Tongue (tissue), 2 donors: ENCODE data around the gene CDH23. TPM values are rescaled to one million over a fixed set of nuclear protein-coding genes. Genes with fewer than 3 reads are reported as not detected.

Experiments used
- DNase-seq: peaks from one replicate; pipeline ENCODE4 v3.0.0-alpha.2; 2015
- total RNA-seq: library from RNA; depleted of rRNA; stranded (reverse); fragments of >200 nt; gene quantifications from one replicate; pipeline ENCODE4 v1.2.3, GENCODE V29; 2014

The CDH23 gene
- total RNA-seq, 1 donor from 2014 or later: 12.2 TPM

DNA sequence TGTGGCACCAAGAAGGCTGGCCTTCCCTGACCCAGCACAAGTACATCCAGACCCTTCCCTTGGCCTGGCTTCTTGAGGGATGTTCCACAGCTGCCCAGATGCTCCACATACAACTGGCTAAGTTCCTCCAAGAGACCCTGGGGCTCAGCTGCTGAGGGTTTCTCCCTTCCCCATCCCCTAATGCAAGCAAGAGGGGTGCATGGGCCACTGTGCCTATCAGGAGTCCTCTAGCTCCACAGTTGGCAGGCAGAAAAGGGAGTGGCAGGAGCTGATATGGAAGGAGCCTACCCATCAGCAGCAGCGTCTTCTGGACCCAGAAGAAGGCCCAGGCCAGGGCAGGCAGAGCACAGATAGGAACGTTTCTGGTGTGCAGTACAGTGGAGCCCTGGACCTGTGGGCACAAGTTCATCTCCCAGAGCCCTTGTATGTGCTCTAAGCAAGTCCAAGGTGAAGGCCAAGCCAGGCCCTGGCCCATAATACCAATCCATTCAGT is 350.4 kb downstream of the CDH23 start:
- DNase-seq: peak; percentile 11

DNA sequence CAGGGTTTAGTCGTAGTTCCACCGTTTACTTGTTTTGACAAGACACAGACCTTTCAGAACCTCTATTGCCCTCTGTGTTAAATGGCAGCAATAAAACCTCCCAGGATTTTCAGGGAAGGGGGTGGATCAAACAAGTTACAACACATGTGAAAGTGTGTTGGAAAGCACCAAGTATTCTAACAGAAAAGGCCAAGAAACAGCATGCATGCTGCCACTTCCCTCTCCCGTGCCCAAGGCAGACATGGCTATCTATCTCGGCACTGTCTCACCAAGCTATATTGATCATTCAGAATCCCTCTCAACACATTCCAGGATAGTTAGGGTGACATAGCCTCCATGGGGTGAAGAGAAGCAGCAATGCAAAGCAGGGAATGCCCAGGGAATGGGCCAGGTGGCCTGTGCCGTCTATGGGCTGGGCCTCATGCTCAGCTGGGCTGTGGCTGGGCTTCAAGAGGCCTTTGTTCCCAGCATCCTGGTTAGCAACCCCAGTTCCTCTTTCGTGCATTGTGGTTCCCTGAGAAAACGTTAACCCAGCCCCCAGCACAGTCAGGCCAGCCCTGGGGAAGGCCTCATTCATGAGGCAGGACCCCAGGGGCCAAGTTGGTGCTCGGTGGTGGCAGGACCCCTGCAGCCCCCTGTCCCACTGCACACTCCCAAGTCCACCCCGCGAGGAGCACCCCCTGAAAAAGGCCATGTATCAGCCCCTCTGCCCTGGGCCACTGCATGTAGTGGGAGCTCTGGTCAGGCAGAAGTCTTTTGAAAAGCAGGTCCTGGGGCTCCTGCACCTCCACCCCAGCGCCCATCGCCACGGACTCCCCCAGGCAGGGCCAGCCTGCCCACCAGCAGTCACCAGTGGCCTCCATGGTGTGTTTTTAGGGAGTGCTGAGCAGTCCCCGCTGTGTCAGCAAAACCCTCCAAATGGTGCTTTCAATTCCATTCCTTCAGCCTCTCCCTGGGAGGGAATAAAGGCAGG is 351.1 kb downstream of the CDH23 start:
- DNase-seq: no peak

DNA sequence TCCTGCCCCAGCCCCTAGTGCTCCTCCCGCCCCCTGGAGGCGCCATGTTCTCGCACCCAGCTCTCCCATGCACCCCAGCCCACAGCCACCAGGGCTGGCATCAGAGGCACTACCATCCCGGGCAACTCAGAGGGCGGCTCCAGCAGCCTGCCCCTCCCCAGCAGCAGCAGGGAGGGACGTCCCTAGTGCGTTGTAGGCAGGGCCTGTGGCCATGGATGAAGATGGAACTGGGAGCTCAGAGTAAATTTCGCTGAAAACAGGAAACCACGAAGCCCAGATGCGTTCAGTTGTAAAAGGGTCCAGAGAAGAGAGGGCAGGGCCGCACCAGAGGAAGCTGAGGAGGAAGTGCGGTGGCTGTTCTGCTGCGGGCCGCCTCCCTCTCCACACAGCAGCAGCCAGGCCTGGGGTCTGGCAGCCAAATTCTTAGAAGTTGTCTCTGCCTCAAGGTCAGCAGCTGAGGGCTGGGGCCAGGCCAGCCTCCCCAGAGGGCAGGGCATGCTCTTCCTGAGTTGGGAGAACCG is 352.0 kb downstream of the CDH23 start:
- DNase-seq: peak; percentile 26

DNA sequence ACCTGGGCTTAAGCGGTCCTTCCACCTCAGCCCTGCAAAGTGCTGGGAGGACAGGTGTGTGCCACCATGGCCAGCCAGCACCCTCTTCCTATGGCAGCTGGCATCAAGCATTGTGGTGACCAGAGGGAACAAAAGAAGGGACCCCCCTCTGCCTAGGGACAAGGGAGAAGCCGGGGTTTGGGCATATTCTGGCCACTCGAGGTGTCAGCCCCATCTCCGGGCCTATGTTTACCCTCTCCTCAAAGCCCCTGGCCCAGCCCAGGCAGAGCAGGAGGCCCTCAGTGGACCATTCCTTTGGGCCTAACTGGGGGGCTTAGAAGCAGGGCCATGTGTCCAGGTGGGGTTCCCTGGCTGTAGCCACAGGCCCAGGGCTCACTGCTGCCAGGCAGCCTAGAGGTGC is 352.7 kb downstream of the CDH23 start:
- no peak for DNase-seq

DNA sequence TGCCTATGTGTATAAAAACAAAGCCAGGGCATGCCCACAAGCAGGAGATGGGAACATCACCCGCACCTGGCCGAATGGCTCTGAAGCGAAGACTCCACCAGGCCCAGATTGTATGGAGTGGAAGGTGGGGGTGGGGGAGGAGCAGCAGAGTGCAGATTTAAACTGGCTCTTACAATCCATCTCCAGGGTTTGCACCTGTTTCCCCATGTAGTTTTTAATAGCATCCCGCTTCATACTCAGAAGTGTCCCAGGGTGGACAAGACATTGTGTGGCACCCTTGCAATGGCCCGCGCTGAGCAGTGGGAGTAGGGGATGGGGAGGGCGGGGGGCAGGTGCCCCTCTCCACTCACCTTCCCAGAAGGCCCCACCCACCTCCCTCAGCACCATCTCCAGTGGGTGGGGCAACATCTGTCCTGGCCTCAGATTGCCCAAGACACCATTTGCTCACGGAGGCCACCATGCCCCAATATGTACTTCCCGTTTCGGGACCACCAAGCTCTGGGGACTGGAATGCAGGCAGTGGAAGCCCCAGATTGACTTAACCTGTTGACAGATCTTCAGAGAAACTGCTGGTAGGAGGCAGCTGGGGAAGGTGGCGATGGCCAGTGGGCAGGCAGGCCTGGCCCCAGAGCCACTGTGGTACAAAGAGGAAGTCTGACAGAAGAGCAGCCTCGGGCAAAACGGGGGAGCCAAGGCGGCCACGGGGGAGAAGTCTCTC is 353.6 kb downstream of the CDH23 start:
- peak; percentile 35 for DNase-seq

DNA sequence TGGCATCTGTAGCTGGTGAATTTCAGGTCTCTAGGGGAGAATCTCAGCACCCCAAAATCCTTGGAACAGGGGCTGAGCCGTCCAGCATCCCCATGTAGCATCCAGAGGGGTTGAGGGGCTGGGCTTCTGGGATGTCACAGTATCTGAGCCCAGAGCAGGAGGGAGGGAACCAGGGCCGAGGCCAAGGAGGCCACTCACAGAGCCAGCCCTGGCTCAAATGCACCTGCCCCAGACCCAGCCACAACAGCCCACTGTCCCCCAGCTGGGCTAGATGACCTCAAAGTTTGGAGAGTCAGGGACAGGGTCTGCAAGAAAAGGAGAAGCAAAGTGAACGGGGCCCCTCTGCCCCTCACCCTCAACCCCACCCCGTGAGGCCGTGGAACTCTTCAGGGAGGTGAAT is 354.3 kb downstream of the CDH23 start:
- no peak for DNase-seq

DNA sequence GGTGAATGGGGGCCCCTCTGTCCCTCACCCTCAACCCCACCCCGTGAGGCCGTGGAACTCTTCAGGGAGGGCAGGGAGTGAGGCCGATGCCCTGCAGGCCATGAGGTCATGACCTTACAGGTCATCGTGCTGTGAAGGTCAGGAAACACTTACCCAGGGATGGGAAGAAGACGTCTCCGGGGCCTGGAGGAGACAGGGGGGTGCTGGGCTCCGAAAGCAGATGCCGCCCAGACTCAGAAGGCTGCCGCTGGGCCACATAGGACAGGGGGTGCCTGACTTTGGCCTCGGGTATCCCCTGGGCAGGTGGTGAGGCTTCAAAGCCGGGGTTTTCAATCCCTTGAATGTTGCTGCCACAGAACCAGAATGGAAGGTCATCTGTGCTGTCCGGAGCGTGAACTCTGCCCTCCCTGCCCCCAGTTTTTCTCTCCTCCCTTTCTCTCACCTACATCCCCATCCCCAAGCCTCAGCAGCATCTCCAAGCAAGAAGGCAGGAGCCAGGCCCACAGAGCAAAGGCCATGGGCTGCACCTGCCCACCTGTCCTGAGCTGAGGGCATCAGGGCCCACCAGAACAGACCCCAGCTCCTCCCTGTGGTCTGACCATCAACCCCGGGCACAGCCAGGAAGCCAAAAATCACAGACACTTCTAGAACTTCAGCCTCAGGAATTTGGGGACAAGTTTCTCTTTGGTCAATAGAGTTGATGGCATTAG is 354.9 kb downstream of the CDH23 start:
- DNase-seq: no peak

DNA sequence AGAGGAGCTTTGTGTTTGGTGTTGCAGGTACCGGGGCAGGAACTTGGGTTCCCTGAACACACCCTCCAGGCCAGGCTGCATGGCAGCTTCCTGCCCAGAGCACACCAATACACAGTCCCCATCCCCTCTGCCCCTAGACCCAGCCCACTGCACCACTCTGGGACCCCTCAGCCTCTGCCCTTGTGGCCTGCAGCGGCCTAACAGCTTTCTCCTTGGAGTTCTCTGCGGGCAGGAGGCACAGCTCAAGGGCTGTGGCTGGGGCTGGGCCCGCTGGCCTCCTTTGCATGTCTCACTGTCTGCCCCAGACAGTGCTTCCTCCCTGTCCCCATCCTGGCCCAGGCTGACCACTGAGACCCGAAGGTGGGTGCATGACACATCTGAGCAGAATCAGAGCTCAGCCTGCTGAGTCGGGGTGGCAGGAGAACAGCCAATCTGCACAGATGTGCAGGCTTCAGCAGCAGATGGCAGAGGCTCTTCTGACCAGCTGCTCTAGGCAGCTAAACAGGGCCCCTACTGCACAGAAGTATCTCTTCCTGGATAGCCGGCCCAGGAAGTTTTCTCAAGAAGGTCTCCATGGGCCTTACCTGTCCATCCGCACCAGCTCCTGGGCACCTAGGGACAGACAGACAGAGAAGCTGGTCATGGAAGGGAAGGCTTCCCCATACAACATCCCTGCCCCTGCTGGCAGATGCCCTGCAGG is 355.8 kb downstream of the CDH23 start:
- peak; percentile 57 for DNase-seq

DNA sequence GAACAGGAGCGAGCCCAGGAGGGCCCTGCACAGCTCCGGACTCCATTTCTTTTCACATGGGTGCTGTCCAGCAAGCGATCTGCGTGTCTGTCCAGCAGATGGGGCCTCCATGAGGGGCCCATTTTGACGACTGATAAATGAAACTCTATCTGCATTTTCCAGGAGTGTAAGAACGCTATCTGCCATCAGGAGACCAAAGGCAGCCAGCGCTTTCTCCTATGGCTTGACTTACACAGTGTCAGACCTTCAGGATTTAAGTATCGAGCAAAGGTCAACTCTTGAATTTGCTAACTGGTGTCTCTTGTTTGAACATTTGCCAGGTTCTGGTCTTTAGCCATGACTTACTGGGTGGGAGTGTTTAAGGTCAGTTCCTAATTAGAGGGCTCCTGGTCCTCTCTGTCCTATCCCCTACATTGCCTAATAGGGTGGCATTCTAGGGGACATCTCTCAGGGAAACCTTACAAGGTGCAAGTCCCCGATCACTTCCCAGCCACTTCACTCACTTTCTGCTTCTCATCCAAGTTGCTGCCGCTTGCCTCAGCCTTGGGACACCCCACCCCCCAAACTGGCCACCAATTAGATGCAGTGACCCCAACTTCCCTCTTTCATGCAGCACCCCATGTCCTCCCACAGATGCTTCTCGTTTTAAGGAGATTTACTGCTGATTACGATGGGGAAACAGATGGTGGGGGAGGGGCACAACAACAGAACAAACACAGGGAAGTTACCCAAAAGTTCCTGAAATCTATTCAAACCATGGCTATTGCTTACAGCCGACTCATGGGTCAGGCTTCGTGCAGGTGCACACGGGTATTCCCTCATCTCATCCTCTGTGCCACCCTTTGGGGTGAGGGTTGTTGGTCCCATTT is 356.6 kb downstream of the CDH23 start:
- DNase-seq: peak; percentile 27

DNA sequence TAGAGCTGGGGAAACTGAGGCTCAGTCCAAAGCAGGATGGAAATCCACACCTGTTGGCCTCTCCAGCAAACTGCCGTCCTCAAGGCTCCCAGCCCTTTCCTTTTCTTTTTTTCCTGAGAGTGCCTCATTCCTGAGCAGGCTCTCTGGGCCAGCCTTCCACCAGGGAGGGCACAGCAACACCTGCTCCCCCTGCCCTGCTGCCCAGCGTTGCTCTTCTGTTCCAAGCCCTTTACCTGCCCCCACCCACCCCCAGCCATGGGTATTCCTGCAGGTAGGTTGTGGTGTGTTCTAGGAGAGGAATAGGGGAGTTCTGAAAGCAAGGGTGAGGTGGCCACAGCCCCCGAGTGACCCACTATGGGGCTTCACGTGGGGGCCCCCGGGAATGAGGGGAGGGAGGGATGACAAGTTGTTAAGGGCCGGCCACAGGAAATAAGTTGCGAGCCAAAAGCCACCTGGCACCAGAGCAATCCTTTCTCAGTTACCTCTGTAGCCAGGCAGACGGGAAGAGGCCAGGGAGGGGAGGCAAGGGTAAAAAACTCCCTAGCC is 357.3 kb downstream of the CDH23 start:
- DNase-seq: no peak

DNA sequence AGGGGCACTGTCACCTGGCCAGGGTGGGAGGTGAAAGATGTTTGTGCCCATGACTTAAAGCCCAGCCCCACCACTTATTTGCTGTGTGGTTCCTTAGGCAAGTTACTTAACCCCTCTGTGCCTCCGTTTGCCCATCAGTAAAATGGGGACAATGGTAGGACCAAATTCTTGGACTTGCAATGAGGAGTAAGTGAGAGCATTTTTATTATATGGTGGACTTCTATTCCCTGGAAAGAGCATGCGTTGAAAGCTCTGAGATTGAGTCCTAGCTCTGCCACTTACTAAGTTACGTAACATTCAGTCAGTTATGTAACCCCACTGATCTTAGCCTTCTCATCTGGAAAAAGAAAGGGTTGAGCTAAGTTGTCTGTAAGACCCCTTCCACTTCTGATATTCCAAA is 357.8 kb downstream of the CDH23 start:
- DNase-seq: no peak

DNA sequence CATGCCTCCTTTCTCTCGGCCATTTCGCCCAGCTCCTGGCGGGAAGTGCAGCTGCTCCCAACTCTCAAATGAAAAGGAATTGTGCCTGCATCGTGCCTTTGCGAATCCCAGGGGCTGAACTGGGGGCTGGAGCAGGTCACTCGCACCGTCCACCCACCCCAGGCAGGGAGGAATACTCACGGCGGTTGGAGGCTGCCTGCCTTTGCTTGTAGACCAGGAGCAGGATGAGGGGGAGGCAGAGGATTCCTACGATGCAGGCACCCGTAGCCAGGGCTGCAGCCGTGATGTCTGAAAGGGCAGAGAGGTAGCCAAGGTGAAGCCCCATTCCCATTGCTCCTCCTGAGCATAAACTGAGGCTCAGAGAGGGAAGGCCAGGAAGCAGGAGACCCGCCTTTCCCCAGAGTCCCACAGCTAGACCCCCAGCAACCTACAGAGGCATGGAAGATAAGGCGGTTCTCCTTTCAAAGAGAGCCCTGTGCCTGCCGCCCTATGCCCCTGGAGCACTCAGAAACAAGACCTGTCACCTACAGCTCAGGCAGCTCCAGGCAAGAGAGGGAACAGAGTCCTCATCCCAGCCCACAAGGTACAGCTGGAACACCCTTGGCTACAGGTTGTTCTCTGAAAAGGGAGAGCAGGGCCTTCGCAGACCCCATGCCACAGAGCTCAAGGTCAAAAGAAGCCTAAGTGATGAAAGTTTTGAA is 358.6 kb downstream of the CDH23 start:
- DNase-seq: no peak

DNA sequence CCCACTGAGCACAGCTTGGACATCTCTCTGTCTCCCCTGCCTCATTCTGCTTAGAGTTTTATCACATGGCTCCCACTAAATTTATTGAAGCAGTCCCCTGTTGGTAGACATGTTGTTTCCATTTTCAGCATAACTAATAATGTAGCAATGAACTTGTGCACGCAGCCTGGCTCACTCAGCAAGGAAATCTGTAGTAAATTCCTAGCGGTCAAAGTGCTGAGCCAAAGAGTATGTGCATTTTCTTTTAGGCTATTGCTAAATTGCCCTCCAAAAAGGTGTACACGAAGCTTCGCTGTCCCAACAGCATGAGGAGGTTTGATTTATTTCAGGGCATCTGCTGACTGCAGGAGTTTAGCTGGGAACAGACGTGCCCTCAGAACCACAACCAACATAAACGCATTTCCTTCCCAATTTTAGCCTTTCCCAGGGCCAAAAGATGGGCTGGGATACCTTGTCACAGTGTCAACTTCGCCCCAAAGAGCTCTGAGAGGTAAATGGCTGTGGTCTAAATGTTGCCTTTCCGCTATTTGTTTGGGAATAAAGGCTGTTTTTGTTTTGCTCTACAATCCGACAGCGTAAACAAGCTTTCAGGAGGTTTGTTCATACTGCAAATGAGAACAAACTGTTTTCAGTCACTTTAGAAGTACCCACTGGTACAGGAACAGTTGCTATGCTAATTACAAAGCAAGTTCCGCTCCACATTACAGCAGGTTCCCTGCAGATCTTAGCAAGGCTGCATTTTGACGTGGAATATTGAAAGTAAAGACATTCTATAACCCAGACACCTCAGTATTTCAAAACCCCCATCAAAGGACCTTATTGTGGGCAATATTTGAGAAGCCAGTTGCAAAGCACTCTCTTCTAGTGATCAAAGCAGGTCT is 359.8 kb downstream of the CDH23 start:
- DNase-seq: no peak

DNA sequence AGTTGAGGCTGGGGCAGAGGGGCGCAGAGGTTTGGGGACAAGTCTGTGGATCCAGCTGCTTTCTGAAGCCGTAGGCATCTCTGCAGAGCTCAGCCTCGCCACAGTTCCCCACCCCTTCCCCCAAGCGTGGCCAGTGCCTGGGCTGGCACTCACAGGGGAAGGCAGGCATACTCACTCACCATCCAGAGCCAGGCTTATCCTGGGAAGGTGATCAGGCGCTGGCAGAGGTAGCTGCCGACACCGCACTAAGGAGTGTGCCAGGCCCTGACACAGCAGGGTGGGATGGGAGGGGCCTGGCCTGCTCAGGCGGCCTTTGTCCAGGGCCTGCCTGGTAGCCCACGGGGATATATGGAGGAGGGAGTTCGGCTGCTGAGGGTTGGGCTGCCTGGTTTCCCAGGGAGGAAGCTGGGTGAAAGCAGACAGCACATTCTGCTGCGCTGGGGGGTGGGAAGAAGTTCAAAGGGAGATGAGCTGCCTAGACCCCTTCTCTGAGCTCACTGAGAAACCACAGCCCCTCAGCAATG is 360.7 kb downstream of the CDH23 start:
- no peak for DNase-seq

DNA sequence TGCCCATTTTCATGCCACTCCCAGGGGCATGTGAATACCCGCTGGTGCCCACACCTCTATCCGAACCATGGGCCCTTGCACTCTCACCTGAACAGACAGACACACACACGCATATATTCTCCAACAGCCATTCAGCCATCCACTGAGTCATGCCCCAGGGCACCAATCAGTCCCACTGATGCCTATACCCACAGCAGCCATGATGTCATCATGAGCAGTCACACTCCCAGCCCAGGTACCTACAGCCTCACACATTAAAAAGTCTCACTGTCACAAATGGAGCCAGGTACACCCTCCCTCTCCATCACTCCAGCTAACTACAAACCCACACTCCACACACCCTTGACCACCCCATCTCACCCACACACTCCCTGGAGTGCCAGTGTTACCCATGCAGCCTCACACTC is 364.4 kb downstream of the CDH23 start:
- no peak for DNase-seq

DNA sequence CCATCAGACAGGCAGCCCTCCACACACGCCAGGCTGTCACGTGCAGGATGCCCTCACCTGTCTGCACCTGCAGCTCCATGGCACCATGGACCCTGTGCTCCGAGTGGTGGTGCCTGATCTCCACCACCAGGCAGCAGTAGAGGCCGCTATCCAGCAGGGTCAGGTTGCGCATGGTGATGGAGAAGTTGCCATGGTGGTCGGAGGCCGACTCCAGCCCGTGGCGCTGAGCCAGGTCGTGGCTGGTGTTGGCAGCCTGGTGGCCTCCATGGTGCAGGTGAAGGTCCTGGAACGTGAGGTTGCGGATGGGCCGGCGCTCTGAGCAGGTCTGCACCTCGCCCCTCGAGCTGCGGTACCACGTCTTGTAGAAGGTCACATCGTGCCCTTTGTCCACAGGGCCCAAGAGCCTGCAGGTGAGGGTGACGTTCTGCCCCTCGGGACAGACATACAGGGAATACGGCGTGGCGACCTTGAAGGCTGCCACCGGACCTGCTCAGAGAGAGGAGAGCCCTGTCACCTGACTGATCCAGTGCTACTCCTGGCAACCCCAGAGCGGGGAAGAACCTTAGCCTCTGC is 364.9 kb downstream of the CDH23 start:
- DNase-seq: no peak

DNA sequence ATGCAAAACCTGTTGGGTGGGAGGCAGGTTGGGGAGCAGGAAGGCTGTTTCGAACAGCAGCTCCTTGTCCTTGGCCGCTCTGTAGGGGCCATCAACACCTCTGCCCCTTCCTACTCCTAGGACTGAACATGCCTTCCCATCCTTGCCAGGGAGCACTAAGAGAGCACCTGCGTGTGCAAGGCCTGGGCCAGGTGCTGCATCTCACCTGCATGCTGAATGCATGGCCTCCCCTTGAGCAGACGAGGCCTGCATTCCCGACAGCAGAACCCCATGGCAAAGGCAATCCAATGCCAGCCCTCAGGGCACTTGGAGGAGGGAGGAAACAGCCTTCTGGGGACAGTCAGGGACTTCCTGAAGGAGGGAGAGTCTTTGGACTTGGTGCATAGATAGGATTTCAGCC is 365.6 kb downstream of the CDH23 start:
- DNase-seq: no peak
